A549 (cell line): ENCODE data around the gene PNPLA7. TPM values are rescaled to one million over a fixed set of nuclear protein-coding genes. Genes with fewer than 3 reads are reported as not detected.

Source experiments
- ATAC-seq, 2 experiments: fragments of 200-7000 bp in 1 of 2; fragments of >200 bp in 1 of 2; cut with Nextera tagmentation in 1 of 2; cut with Tn5 transposase in 1 of 2; 3 replicates each; pipeline versions ENCODE4 v1.8.0 to v1.9.1; 2018 to 2020; ENCODE audit warnings: mild to moderate bottlenecking in 1 of 2, moderate library complexity in 1 of 2
- CTCF ChIA-PET: fragments of 300-600 bp; sonication (Branson Sonifier 250); formaldehyde crosslinking; extraction: SDS; loops from one replicate; lab custom pipeline; 2021; ENCODE audit warnings: antibody characterized with exemption, inconsistent platforms; lab: Yijun Ruan, JAX
- POLR2A ChIA-PET: fragments of 350-600 bp; formaldehyde crosslinking; extraction: SDS; loops from one replicate; lab custom pipeline; 2021; ENCODE audit warnings: antibody characterized with exemption, inconsistent platforms; lab: Yijun Ruan, JAX
- DNase-seq, 2 experiments: peaks; one replicate each; pipeline versions ENCODE4 v3.0.0 to v3.0.0-alpha.2; 2011 to 2016; ENCODE audit warnings: low read depth in 1 of 2, low spot score in 1 of 2
- FAIRE-seq: peaks from 2 replicates; lab custom pipeline; 2011; peaks lifted over from hg19 to GRCh38; lab: Jason Lieb, UNC
- H3K27ac ChIP-seq, 2 experiments: fragments of >200 bp; sonication (Bioruptor Twin); formaldehyde crosslinking; 3 replicates each; pipeline ENCODE4 v1.5.1; 2016 to 2017
- H3K4me1 ChIP-seq: fragments of >200 bp; sonication (Bioruptor Twin); formaldehyde crosslinking; 3 replicates; pipeline ENCODE4 v1.6.1; 2016
- H3K4me2 ChIP-seq: fragments of >200 bp; sonication (Bioruptor Twin); formaldehyde crosslinking; 3 replicates; pipeline ENCODE4 v1.6.1; 2016
- H3K4me3 ChIP-seq: fragments of >200 bp; sonication (Bioruptor Twin); formaldehyde crosslinking; 3 replicates; pipeline ENCODE4 v1.5.1; 2016
- H3K9me3 ChIP-seq: fragments of >200 bp; sonication (Bioruptor Twin); formaldehyde crosslinking; 3 replicates; pipeline ENCODE4 v1.6.1; 2016
- BCL3 ChIP-seq: fragments of >200 bp; sonication (Bioruptor Twin); formaldehyde crosslinking; IDR thresholded peaks from 3 replicates; pipeline ENCODE4 v1.6.1; 2016
- CBX2 ChIP-seq: fragments of 200-600 bp; sonication (generic); IDR thresholded peaks from 2 replicates; pipeline ENCODE4 v1.6.1; 2016; ENCODE audit warnings: low read depth, mild to moderate bottlenecking, borderline replicate concordance
- CBX8 ChIP-seq: fragments of 200-600 bp; sonication (generic); IDR thresholded peaks from 2 replicates; pipeline ENCODE4 v1.6.1; 2016
- ELK1 ChIP-seq: fragments of 150-350 bp; IDR thresholded peaks from 2 replicates; pipeline ENCODE4 v1.6.1; 2014; ENCODE audit warnings: low read depth, mild to moderate bottlenecking, low read length
- EP300 ChIP-seq, 2 experiments: fragments of >200 bp; sonication (Bioruptor Twin); formaldehyde crosslinking; IDR thresholded peaks; 2 replicates in 1 of 2; 3 replicates in 1 of 2; pipeline ENCODE4 v1.6.1; 2016 to 2017
- FOSB ChIP-seq: fragments of 250-450 bp; sonication (Bioruptor Pico); IDR thresholded peaks from 2 replicates; pipeline ENCODE4 v1.5.0; 2020; ENCODE audit warnings: mild to moderate bottlenecking, moderate library complexity
- FOSL2 ChIP-seq, 2 experiments: fragments of 450-650 bp in 1 of 2; fragments of >200 bp in 1 of 2; sonication (Bioruptor Twin) in 1 of 2; formaldehyde crosslinking; IDR thresholded peaks; 2 replicates each; pipeline versions ENCODE4 v1.5.0 to v1.6.1; 2016 to 2020; ENCODE audit warnings: mild to moderate bottlenecking in 1 of 2, moderate library complexity in 1 of 2
- GATA3 ChIP-seq: IDR thresholded peaks from 2 replicates; pipeline ENCODE4 v1.6.1; 2012; ENCODE audit warnings: borderline replicate concordance
- HES2 ChIP-seq: fragments of >200 bp; sonication (Bioruptor Twin); formaldehyde crosslinking; IDR thresholded peaks from 2 replicates; pipeline ENCODE4 v1.6.1; 2016
- HEYL ChIP-seq: fragments of 250-450 bp; sonication (Bioruptor Pico); IDR thresholded peaks from 2 replicates; pipeline ENCODE4 v1.8.0; 2021; ENCODE audit warnings: mild to moderate bottlenecking, moderate library complexity
- HOXB5 ChIP-seq: fragments of 250-450 bp; sonication (Bioruptor Pico); IDR thresholded peaks from 2 replicates; pipeline ENCODE4 v1.5.0; 2020; ENCODE audit warnings: mild to moderate bottlenecking, moderate library complexity
- JUNB ChIP-seq: fragments of >200 bp; sonication (Bioruptor Twin); formaldehyde crosslinking; IDR thresholded peaks from 2 replicates; pipeline ENCODE4 v1.6.1; 2016
- MAFK ChIP-seq: fragments of 450-650 bp; IDR thresholded peaks from 2 replicates; pipeline ENCODE4 v1.6.1; 2014; ENCODE audit not compliant: partially characterized antibody
- MAX ChIP-seq: IDR thresholded peaks from 2 replicates; pipeline ENCODE4 v1.6.1; 2012
- MYC ChIP-seq: IDR thresholded peaks from 2 replicates; pipeline ENCODE4 v1.6.1; 2012; ENCODE audit warnings: mild to moderate bottlenecking, inconsistent platforms, low read length, improper control_type of control experiment, borderline replicate concordance
- NR3C1 ChIP-seq: fragments of >200 bp; sonication (Bioruptor Twin); formaldehyde crosslinking; IDR thresholded peaks from 3 replicates; pipeline ENCODE4 v1.6.1; 2017
- PHF8 ChIP-seq: fragments of 200-600 bp; sonication (generic); IDR thresholded peaks from 2 replicates; pipeline ENCODE4 v1.6.1; 2016; ENCODE audit warnings: low read depth, mild to moderate bottlenecking, antibody characterized with exemption, moderate library complexity, borderline replicate concordance
- POLR2AphosphoS2 ChIP-seq: conservative IDR thresholded peaks from 2 replicates; pipeline ENCODE4 v1.6.1; 2012; ENCODE audit warnings: low read length, improper control_type of control experiment, inconsistent platforms
- RFX5 ChIP-seq: fragments of 450-650 bp; IDR thresholded peaks from 2 replicates; pipeline ENCODE4 v1.7.1; 2014; ENCODE audit warnings: antibody characterized with exemption, mild to moderate bottlenecking, moderate library complexity
- RNF2 ChIP-seq: fragments of 200-600 bp; sonication (generic); IDR thresholded peaks from 2 replicates; pipeline ENCODE4 v1.6.1; 2016; ENCODE audit warnings: low read depth, mild to moderate bottlenecking, antibody characterized with exemption, moderate library complexity, borderline replicate concordance
- SMC3 ChIP-seq: fragments of >200 bp; sonication (Bioruptor Twin); formaldehyde crosslinking; IDR thresholded peaks from 3 replicates; pipeline ENCODE4 v1.6.1; 2018; ENCODE audit warnings: inconsistent platforms
- SREBF2 ChIP-seq: fragments of 450-650 bp; IDR thresholded peaks from 2 replicates; pipeline ENCODE4 v1.6.1; 2014; ENCODE audit warnings: mild to moderate bottlenecking, moderate library complexity
- TFCP2L1 ChIP-seq: fragments of 250-450 bp; sonication (Bioruptor Pico); IDR thresholded peaks from 2 replicates; pipeline ENCODE4 v1.5.0; 2021; ENCODE audit warnings: mild to moderate bottlenecking
- TP53 ChIP-seq: fragments of 250-450 bp; sonication (Bioruptor Pico); IDR thresholded peaks from 2 replicates; pipeline ENCODE4 v1.5.0; 2021; ENCODE audit warnings: mild to moderate bottlenecking, moderate library complexity
- ZC3H11A ChIP-seq: fragments of 450-650 bp; IDR thresholded peaks from 2 replicates; pipeline ENCODE4 v1.6.1; 2014; ENCODE audit warnings: antibody characterized with exemption, mild to moderate bottlenecking
- ZSCAN20 ChIP-seq: fragments of 250-450 bp; sonication (Bioruptor Pico); IDR thresholded peaks from 2 replicates; pipeline ENCODE4 v1.8.0; 2022; ENCODE audit warnings: mild to moderate bottlenecking, moderate library complexity
- WGBS: methylation state at CpG from one replicate; pipeline ENCODE4 v1.1.6; 2017; ENCODE audit errors: missing lambda C conversion rate; 5-methylcytosine and 5-hydroxymethylcytosine counted together
- polyA plus RNA-seq, 4 experiments: library from polyadenylated mRNA; depleted of rRNA in 3 of 4; stranded (reverse); fragments of >200 nt; fragmentation: RNase III in 1 of 4; extraction: RNeasy Plus Mini Kit Qiagen cat#74134 plus additional on column Dnase treatment in 1 of 4; gene quantifications; 2 replicates in 3 of 4; 3 replicates in 1 of 4; pipeline ENCODE4 v1.2.3, GENCODE V29; 2011 to 2017

PNPLA7 gene
- polyA plus RNA-seq, 2 of the 4 experiments (the other 2 are of a cell fraction), result 0.31 to 1.1 TPM

GRCh38 chr9:137564134-137564533, 13.9 kb upstream of the PNPLA7 start:
- ATAC-seq, result peak; percentile 34 to 50; a peak in 3 of 6 replicates
- POLR2A ChIA-PET, result interaction anchor here (0.8 kb wide), 1 partner anchor 9 kb away, joined by 6 read pairs; no protein-coding TSS in a partner anchor

GRCh38 chr9:137558127-137558526, 7.9 kb upstream of the PNPLA7 start:
- POLR2A ChIA-PET, result no interaction called here
- WGBS, result 92% methylated on average over 4 of the region's 4 CpGs
- TF ChIP-seq SMC3 (no peak), RFX5 (no peak), RNF2 (no peak), FOSL2 (IDR thresholded peaks at IDR 0.05) (no peak), FOSL2 (CRISPR knock-in tag; IDR thresholded peaks at IDR 0.05) (no peak)

More at GRCh38 chr9:137564134-137564533, 13.9 kb upstream of the PNPLA7 start:
- no peak for FAIRE-seq
- Histone ChIP-seq H3K4me3 (no peak overlapping the region), H3K4me2 (no peak overlapping the region), H3K4me1 (no peaks in the 10 kb centered on the region), H3K9me3 (no peaks in the 10 kb centered on the region)
- 85% methylated on average over 10 of the region's 10 CpGs for WGBS
- CTCF ChIA-PET, result interaction anchor here (0.7 to 1.7 kb wide), 2 partner anchors 14 to 528 kb away, joined by 4 to 10 read pairs; partner anchors contain the start of gene DPH7
- no peak for DNase-seq
- TF ChIP-seq MAFK (no peak), ELK1 (no peak), CBX2 (no peak), NR3C1 (no peak), RNF2 (no peak), ZSCAN20 (no peak), JUNB (no peak), FOSB (CRISPR knock-in tag) (no peak), MYC (no peak), TP53 (CRISPR knock-in tag) (no peak), BCL3 (no peak), GATA3 (no peak), POLR2AphosphoS2 (no peak), EP300 (IDR thresholded peaks at IDR 0.05) (no peak), HES2 (no peak)
- TF ChIP-seq, all 56 proteins: peak for 0
- no peak overlapping the region for H3K27ac ChIP-seq

GRCh38 chr9:137556069-137556838, 6.1 kb upstream of the PNPLA7 start:
- H3K4me2 ChIP-seq, result no peak overlapping the region
- FAIRE-seq (no peak), ATAC-seq (no peak; a peak in 1 of 6 replicates), DNase-seq (peak in 1 of 2 experiments; percentile 56)
- no peak overlapping the region for H3K4me3 ChIP-seq
- no peaks in the 10 kb centered on the region for H3K9me3 ChIP-seq
- H3K4me1 ChIP-seq, result peaks cover 9% of the 10 kb centered on the region; the same call in 2 of the 3 replicates
- ChIA-PET POLR2A (no interaction called here), CTCF (interaction anchor here (1.9 kb wide), 1 partner anchor 11 kb away, joined by 6 read pairs; no protein-coding TSS in a partner anchor)
- H3K27ac ChIP-seq, result 0 out of 6 replicates have a peak overlapping the region, but pooled peaks of 1 of the 2 experiments have one; percentile 23
- WGBS, result 89% methylated on average over 24 of the region's 24 CpGs
- TF ChIP-seq SMC3, result no peak
- TF ChIP-seq PHF8, result no peak
- no peak for TF ChIP-seq HEYL (CRISPR knock-in tag)
- TF ChIP-seq SREBF2, result no peak
- TF ChIP-seq MAX, result no peak
- TF ChIP-seq HOXB5 (CRISPR knock-in tag), result no peak
- TF ChIP-seq TP53 (CRISPR knock-in tag), result no peak
- TF ChIP-seq TFCP2L1 (CRISPR knock-in tag), result no peak
- TF ChIP-seq POLR2AphosphoS2, result no peak
- TF ChIP-seq CBX8, result no peak
- no peak for TF ChIP-seq ZC3H11A
- TF ChIP-seq, all 56 proteins: peak for 0

More at GRCh38 chr9:137558127-137558526, 7.9 kb upstream of the PNPLA7 start:
- Histone ChIP-seq H3K27ac (no peak overlapping the region), H3K4me1 (peaks cover 3% of the 10 kb centered on the region; the same call in 2 of the 3 replicates), H3K4me3 (no peak overlapping the region), H3K9me3 (no peaks in the 10 kb centered on the region), H3K4me2 (no peak overlapping the region)
- no peak for ATAC-seq
- CTCF ChIA-PET, result interaction anchor here (0.6 to 3.2 kb wide), 10 partner anchors 13 to 280 kb away, joined by 3 to 11 read pairs (median 4); partner anchors contain the start of genes DPH7 and TOR4A
- DNase-seq, result no peak
- no peak for FAIRE-seq
